ENCODE results near the gene RXRA. TPM values are rescaled to one million over a fixed set of nuclear protein-coding genes. Genes with fewer than 3 reads are reported as not detected.

RXRA gene
- total and polyA plus RNA-seq, 2 of the 13 experiments (the other 11 are each of a cell fraction or from before 2014, with no cell fraction given): 18.9 to 29.2 TPM

DNA sequence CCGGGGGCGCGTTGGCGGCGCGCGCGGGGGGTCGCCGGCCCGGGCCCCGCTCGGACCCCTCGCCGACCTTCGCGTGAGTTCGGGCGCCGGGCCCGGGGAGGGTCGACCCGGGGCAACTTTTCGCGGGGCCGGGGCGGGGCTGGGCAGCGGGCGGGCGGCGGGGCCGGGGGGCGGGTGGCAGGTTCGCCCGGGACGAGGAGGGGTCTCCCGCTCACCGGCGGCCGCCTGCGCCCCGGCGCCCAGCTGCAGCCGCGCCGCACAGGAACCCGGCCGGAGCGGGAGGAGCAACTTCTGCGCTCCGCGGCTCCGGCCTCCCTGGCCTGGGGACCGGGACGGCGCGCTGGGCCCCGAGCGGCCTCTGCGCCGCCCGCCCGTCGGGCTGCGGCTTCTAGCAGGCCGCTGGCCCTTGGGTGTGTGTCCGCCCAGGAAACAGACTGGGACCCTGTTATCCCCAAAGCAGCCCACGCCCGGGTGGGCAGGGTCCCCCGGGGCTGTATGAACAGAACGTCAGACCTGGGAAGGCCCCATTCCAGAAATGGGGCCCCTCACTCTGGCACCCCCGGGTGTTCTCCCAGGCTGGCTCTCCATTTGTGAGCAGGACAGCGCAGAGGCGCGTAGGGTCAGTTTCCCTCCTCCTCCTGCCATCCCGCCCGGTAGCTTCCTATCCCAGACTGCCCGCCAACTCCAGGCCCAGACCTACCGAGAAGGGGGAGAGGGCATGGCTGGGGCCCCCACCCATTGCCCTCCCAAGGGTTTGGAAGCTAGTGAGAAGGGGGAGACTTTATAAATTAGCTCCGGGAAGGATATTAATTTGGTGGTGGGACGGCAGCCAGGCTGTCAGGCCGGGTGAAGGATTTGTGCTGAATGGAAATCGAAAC lies 708 bp downstream of the RXRA start (continued):
- TF ChIP-seq, protein P1, sequence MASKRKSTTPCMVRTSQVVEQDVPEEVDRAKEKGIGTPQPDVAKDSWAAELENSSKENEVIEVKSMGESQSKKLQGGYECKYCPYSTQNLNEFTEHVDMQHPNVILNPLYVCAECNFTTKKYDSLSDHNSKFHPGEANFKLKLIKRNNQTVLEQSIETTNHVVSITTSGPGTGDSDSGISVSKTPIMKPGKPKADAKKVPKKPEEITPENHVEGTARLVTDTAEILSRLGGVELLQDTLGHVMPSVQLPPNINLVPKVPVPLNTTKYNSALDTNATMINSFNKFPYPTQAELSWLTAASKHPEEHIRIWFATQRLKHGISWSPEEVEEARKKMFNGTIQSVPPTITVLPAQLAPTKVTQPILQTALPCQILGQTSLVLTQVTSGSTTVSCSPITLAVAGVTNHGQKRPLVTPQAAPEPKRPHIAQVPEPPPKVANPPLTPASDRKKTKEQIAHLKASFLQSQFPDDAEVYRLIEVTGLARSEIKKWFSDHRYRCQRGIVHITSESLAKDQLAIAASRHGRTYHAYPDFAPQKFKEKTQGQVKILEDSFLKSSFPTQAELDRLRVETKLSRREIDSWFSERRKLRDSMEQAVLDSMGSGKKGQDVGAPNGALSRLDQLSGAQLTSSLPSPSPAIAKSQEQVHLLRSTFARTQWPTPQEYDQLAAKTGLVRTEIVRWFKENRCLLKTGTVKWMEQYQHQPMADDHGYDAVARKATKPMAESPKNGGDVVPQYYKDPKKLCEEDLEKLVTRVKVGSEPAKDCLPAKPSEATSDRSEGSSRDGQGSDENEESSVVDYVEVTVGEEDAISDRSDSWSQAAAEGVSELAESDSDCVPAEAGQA (IDR thresholded peaks at IDR 0.05; ENCODE audit: low read depth): no peak
- TF ChIP-seq, protein P1 (CRISPR knock-in tag; IDR thresholded peaks at IDR 0.05; ENCODE audit: borderline replicate concordance): no peak
- TF ChIP-seq KLF15 (CRISPR knock-in tag; IDR thresholded peaks at IDR 0.05; ENCODE audit: borderline replicate concordance): no peak
- TF ChIP-seq, protein P2, sequence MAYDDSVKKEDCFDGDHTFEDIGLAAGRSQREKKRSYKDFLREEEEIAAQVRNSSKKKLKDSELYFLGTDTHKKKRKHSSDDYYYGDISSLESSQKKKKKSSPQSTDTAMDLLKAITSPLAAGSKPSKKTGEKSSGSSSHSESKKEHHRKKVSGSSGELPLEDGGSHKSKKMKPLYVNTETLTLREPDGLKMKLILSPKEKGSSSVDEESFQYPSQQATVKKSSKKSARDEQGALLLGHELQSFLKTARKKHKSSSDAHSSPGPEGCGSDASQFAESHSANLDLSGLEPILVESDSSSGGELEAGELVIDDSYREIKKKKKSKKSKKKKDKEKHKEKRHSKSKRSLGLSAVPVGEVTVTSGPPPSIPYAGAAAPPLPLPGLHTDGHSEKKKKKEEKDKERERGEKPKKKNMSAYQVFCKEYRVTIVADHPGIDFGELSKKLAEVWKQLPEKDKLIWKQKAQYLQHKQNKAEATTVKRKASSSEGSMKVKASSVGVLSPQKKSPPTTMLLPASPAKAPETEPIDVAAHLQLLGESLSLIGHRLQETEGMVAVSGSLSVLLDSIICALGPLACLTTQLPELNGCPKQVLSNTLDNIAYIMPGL (CRISPR knock-in tag; IDR thresholded peaks at IDR 0.05; ENCODE audit: borderline replicate concordance in 1 of 2, low read depth in 1 of 2): 0 out of 4 replicates have a peak, but pooled peaks of 1 of the 2 experiments have one; percentile 26
- TF ChIP-seq ZNF232 (CRISPR knock-in tag; IDR thresholded peaks at IDR 0.05; ENCODE audit: borderline replicate concordance): peak; percentile 43; the same call in 1 of the 2 replicates
- TF ChIP-seq RFXAP (CRISPR knock-in tag; IDR thresholded peaks at IDR 0.05; ENCODE audit: borderline replicate concordance): no peak
- no peak for TF ChIP-seq RBM22 (optimal IDR thresholded peaks at IDR 0.05; ENCODE audit: low read length)
- no peak for TF ChIP-seq ZNF143 (CRISPR knock-in tag; IDR thresholded peaks at IDR 0.05)
- no peak for TF ChIP-seq CENPX (CRISPR knock-in tag; IDR thresholded peaks at IDR 0.05)
- no peak for TF ChIP-seq CENPT (CRISPR knock-in tag; IDR thresholded peaks at IDR 0.05; ENCODE audit: low read depth)
- TF ChIP-seq, protein P3, sequence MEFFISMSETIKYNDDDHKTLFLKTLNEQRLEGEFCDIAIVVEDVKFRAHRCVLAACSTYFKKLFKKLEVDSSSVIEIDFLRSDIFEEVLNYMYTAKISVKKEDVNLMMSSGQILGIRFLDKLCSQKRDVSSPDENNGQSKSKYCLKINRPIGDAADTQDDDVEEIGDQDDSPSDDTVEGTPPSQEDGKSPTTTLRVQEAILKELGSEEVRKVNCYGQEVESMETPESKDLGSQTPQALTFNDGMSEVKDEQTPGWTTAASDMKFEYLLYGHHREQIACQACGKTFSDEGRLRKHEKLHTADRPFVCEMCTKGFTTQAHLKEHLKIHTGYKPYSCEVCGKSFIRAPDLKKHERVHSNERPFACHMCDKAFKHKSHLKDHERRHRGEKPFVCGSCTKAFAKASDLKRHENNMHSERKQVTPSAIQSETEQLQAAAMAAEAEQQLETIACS (CRISPR knock-in tag; IDR thresholded peaks at IDR 0.05): no peak
- TF ChIP-seq TBP (CRISPR knock-in tag; IDR thresholded peaks at IDR 0.05): no peak
- TF ChIP-seq ZSCAN29 (CRISPR knock-in tag; conservative IDR thresholded peaks at IDR 0.05): no peak
- no peak for TF ChIP-seq HDAC2 (CRISPR knock-in tag; IDR thresholded peaks at IDR 0.05)
- TF ChIP-seq, protein P4, sequence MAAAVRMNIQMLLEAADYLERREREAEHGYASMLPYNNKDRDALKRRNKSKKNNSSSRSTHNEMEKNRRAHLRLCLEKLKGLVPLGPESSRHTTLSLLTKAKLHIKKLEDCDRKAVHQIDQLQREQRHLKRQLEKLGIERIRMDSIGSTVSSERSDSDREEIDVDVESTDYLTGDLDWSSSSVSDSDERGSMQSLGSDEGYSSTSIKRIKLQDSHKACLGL (CRISPR knock-in tag; IDR thresholded peaks at IDR 0.05): 0 out of 2 replicates have a peak, but pooled peaks have one; percentile 26
- TF ChIP-seq AHR (CRISPR knock-in tag; IDR thresholded peaks at IDR 0.05): no peak
- no peak for TF ChIP-seq PBX3 (CRISPR knock-in tag; IDR thresholded peaks at IDR 0.05; ENCODE audit: borderline replicate concordance)
- TF ChIP-seq AGO2 (optimal IDR thresholded peaks at IDR 0.05; ENCODE audit: low read depth, low read length): peak; percentile 51
